Measurements from ENCODE around the gene PSD.
"Not testable (repeated sequence)": the region's sequence is repeated elsewhere in the genome, so short reads cannot be mapped to it uniquely, and the experiment has no call there.

Gene PSD

GRCh38 chr10:102461187-102462054, 42.8 kb upstream of the PSD start:
- H3K4me3 ChIP-seq (ENCODE audit: low read depth, low read length), result peak overlapping the region; percentile 62
- TF ChIP-seq, protein P1, sequence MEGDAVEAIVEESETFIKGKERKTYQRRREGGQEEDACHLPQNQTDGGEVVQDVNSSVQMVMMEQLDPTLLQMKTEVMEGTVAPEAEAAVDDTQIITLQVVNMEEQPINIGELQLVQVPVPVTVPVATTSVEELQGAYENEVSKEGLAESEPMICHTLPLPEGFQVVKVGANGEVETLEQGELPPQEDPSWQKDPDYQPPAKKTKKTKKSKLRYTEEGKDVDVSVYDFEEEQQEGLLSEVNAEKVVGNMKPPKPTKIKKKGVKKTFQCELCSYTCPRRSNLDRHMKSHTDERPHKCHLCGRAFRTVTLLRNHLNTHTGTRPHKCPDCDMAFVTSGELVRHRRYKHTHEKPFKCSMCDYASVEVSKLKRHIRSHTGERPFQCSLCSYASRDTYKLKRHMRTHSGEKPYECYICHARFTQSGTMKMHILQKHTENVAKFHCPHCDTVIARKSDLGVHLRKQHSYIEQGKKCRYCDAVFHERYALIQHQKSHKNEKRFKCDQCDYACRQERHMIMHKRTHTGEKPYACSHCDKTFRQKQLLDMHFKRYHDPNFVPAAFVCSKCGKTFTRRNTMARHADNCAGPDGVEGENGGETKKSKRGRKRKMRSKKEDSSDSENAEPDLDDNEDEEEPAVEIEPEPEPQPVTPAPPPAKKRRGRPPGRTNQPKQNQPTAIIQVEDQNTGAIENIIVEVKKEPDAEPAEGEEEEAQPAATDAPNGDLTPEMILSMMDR (conservative IDR thresholded peaks at IDR 0.05; ENCODE audit: low read depth, low read length), result no peak
- peak; percentile 88 for DNase-seq (ENCODE audit: low read depth)

- TF ChIP-seq, protein P1 (conservative IDR thresholded peaks at IDR 0.05; ENCODE audit: low read depth, low read length), result no peak
- no peak for DNase-seq (ENCODE audit: low read depth)
- H3K4me3 ChIP-seq (ENCODE audit: low read depth, low read length), result peak overlapping the region; percentile 62
Observed at GRCh38 chr10:102460836-102461186, 42.2 kb upstream of the PSD start.

DNA sequence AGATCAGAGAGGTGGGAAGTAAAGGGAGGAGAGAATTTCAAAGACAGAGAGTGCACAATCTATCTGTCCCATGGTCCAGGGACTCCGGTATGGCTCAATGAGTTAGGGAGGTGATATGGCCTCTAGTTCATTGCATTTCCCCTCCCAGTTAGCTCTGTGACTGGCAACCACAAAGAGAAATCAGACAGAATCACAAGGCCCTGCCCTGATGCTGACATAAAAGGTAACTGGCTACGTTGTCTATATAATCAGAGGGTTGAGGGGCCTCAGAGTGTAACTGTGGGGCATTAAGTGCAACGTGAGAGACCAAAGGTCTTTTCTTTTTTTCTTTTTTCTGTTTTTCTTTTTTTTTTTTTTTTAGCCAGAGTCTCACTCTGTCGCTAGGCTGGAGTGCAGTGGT, 40.1 kb upstream of the PSD start:
- TF ChIP-seq, protein P1 (conservative IDR thresholded peaks at IDR 0.05; ENCODE audit: low read depth, low read length), result no peak
- no peak for DNase-seq (ENCODE audit: low read depth)

DNA sequence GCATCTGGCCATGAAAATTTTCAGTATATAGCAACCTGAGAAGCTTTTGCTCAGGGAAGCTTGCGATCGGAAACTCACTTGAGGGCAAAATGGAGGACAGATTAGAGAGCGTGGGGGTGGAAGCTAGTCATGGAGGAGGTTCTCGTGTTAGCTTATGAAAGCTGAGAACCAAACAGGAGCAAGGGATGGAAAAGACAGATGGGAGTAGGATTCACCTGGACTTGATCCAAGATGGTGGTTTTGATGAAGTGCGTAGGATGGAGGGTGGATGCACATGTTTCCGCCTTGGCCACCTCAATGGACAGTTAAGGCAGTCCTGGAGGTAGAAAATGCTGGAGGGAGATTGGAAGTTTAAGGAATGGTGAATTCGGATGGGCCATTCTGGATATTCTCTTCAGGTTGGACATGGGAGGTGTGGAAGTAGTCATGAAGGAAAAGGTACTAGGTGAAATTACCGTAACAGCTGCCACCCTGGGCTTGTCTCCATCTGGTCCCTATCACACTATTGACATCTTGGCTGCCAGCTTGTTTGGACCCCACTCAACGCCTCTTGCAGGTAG, 39.1 kb upstream of the PSD start:
- no peak overlapping the region for H3K4me3 ChIP-seq (ENCODE audit: low read depth, low read length)
- TF ChIP-seq, protein P1 (conservative IDR thresholded peaks at IDR 0.05; ENCODE audit: low read depth, low read length), result no peak

More for the DNA sequence above, 40.1 kb upstream of the PSD start:
- H3K4me3 ChIP-seq (ENCODE audit: low read depth, low read length), result no peak overlapping the region

GRCh38 chr10:102455893-102456471, 37.4 kb upstream of the PSD start:
- peak; percentile 92 for DNase-seq (ENCODE audit: low read depth)
- H3K4me3 ChIP-seq (ENCODE audit: low read depth, low read length), result no peak overlapping the region
- TF ChIP-seq, protein P1 (conservative IDR thresholded peaks at IDR 0.05; ENCODE audit: low read depth, low read length), result no peak

More for the DNA sequence above, 39.1 kb upstream of the PSD start:
- DNase-seq (ENCODE audit: low read depth), result no peak

- not testable (repeated sequence) for DNase-seq (ENCODE audit: low read depth); H3K4me3 ChIP-seq (ENCODE audit: low read depth, low read length)
Observed at GRCh38 chr10:102454662-102455487, 36.3 kb upstream of the PSD start.

DNA sequence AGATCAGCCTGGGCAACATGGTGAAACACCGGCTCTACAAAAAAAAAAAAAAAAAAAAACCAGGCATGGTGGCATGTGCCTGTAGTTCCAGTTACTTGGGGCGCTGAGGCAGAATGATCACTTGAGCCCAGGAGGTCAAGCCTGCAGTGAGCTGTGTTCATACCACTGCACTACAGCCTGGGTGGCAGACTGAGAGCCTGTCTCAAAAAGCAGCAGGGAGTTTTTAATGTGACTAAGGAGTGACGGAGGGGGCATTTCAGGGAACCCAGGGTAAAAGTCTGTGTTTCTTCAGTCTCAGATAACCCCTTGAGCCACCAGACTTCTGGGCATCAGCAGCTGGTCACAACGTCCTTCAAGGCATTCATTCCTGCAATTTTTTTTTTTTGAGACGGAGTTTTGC, 34.9 kb upstream of the PSD start:
- TF ChIP-seq, protein P1 (conservative IDR thresholded peaks at IDR 0.05; ENCODE audit: low read depth, low read length), result no peak
- no peak overlapping the region for H3K4me3 ChIP-seq (ENCODE audit: low read depth, low read length)
- DNase-seq (ENCODE audit: low read depth), result no peak
